Psoas muscle (tissue), 8 donors: Measurements from ENCODE around the gene MPRIP. TPM values are rescaled to one million over a fixed set of nuclear protein-coding genes. Genes with fewer than 3 reads are reported as not detected.

ENCODE experiments used
- ATAC-seq, 4 donors: fragments of 200-7000 bp; cut with Tn5 transposase; one replicate each; pipeline ENCODE4 v1.9.1; 2020; ENCODE audit warnings: moderate library complexity in 3 of 4, mild to moderate bottlenecking in 2 of 4
- DNase-seq, 2 donors: peaks; one replicate each; pipeline ENCODE4 v3.0.0-alpha.2; 2020
- H3K27ac ChIP-seq: fragments of 200-600 bp; one replicate; pipeline ENCODE4 v1.8.0; 2022
- H3K27me3 ChIP-seq, 3 donors: fragments of 200-600 bp in 1 of 3; one replicate each; pipeline versions ENCODE4 v1.6.1 to v1.8.0; 2013 to 2022; ENCODE audit warnings: low read length in 2 of 3, mild to moderate bottlenecking in 2 of 3, moderate library complexity in 1 of 3; ENCODE audit not compliant: insufficient read depth in 3 of 3
- H3K36me3 ChIP-seq, 2 donors: fragments of 200-600 bp in 1 of 2; one replicate each; pipeline versions ENCODE4 v1.6.1 to v1.8.0; 2013 to 2022; ENCODE audit warnings: low read depth in 1 of 2, mild to moderate bottlenecking in 1 of 2, moderate library complexity in 1 of 2; ENCODE audit not compliant: insufficient read depth in 1 of 2
- H3K4me1 ChIP-seq: fragments of 200-600 bp; one replicate; pipeline ENCODE4 v1.8.0; 2022
- H3K4me3 ChIP-seq: fragments of 200-600 bp; one replicate; pipeline ENCODE4 v1.8.0; 2022; ENCODE audit warnings: mild to moderate bottlenecking
- H3K9me3 ChIP-seq: fragments of 200-600 bp; one replicate; pipeline ENCODE4 v1.8.0; 2022
- WGBS, 3 donors: extraction: QIAGEN DNeasy Blood & Tissue Kit; methylation state at CpG; one replicate each; pipeline versions ENCODE4 v1.1.6 to v1.1.7; 2013; 5-methylcytosine and 5-hydroxymethylcytosine counted together
- intact Hi-C, 2 donors: fragments of 100-400 bp; cut with DNase I; formaldehyde crosslinking; loops; one replicate each; pipeline versions ENCODE4 v1.11.0 to v1.14.2; 2022
- polyA plus RNA-seq, 3 donors: library from polyadenylated mRNA; stranded (reverse); fragments of 200-250 nt; gene quantifications; one replicate each; pipeline ENCODE4 v1.2.3, GENCODE V29; 2013
- total RNA-seq, 4 donors: library from RNA; stranded (reverse); fragmentation: NEBNext Ultra II Directional in 2 of 4; extraction: Animal tissue kit (Norgen Biotek cat#: 25700) in 2 of 4; gene quantifications; one replicate each; pipeline versions ENCODE4 v1.2.1 to v1.2.4, GENCODE V29; 2021 to 2023
- TF ChIP-seq, protein P1 (sequence below): fragments of 200-600 bp; IDR thresholded peaks from one replicate; pipeline ENCODE4 v1.8.0; 2022; ENCODE audit warnings: antibody characterized with exemption
- donor health status: healthy with polysubstance abuse.
- donor health status: DM: no; HTN: no; CAD: no; lungs with moderate emphysema.
- donor health status: Bipolar disorder and iron deficiency.
- donor health status: healthy.
- donor health status: DM: yes; HTN: yes; CAD: no.
- donor health status: DM: no; HTN: no; CAD: no.
- donor health status: DM: no; HTN: no; CAD: no.
- donor health status: DM: yes; HTN: yes; CAD: no.

The MPRIP gene
- total and polyA plus RNA-seq, 7 donors: 142 to 322 (median 244) TPM

DNA sequence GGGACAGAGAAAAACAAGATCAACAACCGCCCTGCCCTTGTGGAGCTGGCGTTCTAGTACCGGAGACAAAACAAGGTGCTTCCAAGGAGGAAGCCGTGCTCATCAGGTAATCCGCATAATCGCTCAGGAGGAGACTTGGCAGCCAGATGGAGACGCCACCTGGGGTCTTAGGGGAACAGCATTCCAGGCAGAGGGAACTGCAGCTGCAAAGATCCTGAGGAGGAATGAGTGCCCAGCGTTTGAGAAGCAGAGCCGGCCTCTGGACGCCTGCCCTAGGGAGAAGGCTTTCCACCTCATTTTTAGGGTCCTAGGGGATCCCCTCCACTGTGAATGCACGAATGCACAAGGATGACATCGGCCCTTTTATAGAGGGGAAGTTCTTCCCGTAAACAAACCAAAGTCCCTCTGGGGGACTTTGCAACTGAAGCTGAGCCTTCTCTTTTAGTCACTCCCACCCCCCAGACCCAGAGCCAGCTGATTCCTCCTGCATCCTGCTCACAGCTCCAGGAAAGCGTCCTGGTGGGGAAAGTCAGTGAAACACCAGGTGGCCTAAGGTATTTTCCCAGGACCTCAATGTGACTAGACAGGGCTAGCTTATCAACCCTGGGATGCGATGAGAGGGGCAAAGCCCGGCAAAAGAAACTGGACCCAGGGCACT lies 13.2 kb upstream of the MPRIP start:
- Histone ChIP-seq H3K4me3 (no peak overlapping the region), H3K36me3 (no peaks in the 10 kb centered on the region), H3K9me3 (no peaks in the 10 kb centered on the region), H3K4me1 (peaks cover 18% of the 10 kb centered on the region), H3K27me3 (no peaks in the 10 kb centered on the region), H3K27ac (no peak overlapping the region)
- WGBS, 3 donors: 68 to 78% (median 73%) methylated on average over 16 of the region's 16 CpGs
- ATAC-seq (no peak), DNase-seq (peak in 1 of 2 donors; percentile 38)
- TF ChIP-seq, protein P1, sequence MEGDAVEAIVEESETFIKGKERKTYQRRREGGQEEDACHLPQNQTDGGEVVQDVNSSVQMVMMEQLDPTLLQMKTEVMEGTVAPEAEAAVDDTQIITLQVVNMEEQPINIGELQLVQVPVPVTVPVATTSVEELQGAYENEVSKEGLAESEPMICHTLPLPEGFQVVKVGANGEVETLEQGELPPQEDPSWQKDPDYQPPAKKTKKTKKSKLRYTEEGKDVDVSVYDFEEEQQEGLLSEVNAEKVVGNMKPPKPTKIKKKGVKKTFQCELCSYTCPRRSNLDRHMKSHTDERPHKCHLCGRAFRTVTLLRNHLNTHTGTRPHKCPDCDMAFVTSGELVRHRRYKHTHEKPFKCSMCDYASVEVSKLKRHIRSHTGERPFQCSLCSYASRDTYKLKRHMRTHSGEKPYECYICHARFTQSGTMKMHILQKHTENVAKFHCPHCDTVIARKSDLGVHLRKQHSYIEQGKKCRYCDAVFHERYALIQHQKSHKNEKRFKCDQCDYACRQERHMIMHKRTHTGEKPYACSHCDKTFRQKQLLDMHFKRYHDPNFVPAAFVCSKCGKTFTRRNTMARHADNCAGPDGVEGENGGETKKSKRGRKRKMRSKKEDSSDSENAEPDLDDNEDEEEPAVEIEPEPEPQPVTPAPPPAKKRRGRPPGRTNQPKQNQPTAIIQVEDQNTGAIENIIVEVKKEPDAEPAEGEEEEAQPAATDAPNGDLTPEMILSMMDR: no peak
- intact Hi-C loops: no loop called here

DNA sequence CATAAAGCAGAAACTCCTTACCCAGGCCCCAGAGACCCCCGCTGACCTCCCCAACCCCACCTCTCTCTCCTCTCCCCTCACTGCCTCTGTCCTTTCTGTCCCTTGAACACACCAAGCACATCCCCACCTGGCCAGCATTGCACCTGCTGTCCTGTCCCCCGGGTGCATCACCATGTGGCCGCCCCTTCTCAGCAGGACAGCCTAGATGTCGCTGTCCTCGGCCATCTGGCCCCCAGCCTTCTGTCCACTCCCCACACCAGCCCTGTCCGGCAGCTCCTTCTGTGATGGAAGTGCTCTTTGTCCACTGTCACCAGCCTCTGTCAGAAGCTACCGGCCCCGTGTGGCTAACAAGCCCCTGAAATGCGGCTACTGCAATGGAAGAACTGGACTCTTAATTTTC lies 12.3 kb upstream of the MPRIP start:
- intact Hi-C loops: loop anchor here in 1 of 2 donors (10.0 kb wide), 1 partner anchor 185 kb away; no protein-coding TSS in a partner anchor
- Histone ChIP-seq H3K4me1 (peaks cover 18% of the 10 kb centered on the region), H3K36me3 (no peaks in the 10 kb centered on the region), H3K9me3 (no peaks in the 10 kb centered on the region), H3K4me3 (no peak overlapping the region), H3K27ac (no peak overlapping the region), H3K27me3 (no peaks in the 10 kb centered on the region)
- TF ChIP-seq, protein P1: no peak
- peak in 1 of 2 donors; percentile 45 for DNase-seq
- WGBS, 3 donors: 63 to 73% (median 69%) methylated on average over 9 of the region's 9 CpGs
- no peak for ATAC-seq

DNA sequence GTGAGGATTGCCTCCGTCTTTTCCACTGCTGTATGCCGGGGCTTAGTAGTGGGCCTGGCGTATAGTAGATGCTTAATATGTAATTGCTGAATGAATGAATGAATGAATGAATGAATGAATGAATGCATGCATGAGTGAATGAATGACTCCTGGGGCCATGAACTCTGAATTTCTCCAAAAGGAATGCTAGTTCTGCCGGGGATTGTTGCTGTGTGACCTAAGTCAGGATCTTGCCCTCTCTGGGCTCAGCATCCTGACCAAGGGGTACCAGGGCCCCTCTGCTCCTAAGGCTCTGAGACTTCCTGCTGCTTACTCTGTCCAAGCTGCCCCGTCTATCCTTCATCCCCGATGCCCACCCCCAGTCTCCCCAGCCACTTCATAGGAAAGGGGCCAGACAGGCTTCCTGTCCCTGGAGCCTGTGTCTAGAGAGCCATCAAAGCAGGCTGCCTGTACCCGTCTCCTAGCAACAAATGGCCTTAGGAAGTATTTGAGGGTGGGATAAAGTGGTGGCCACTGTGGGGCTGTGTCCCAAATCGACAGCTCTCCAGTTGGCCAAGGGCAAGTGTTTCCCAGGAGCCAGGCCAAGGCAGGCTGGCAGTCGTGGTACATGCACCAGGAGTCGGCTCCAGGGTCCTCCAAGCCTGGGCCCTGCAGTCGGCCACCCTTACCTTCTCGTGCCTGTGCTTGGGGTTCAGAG lies 11.6 kb upstream of the MPRIP start:
- WGBS, 3 donors: 43 to 53% (median 46%) methylated on average over 12 of the region's 12 CpGs
- H3K4me3 ChIP-seq: no peak overlapping the region
- no peak overlapping the region for H3K27ac ChIP-seq
- TF ChIP-seq, protein P1: no peak
- H3K4me1 ChIP-seq: peaks cover 24% of the 10 kb centered on the region
- DNase-seq: no peak
- intact Hi-C loops: loop anchor here in 1 of 2 donors (10.0 kb wide), 1 partner anchor 184 kb away; no protein-coding TSS in a partner anchor
- no peak for ATAC-seq
- H3K36me3 ChIP-seq: no peaks in the 10 kb centered on the region
- no peaks in the 10 kb centered on the region for H3K27me3 ChIP-seq
- no peaks in the 10 kb centered on the region for H3K9me3 ChIP-seq

DNA sequence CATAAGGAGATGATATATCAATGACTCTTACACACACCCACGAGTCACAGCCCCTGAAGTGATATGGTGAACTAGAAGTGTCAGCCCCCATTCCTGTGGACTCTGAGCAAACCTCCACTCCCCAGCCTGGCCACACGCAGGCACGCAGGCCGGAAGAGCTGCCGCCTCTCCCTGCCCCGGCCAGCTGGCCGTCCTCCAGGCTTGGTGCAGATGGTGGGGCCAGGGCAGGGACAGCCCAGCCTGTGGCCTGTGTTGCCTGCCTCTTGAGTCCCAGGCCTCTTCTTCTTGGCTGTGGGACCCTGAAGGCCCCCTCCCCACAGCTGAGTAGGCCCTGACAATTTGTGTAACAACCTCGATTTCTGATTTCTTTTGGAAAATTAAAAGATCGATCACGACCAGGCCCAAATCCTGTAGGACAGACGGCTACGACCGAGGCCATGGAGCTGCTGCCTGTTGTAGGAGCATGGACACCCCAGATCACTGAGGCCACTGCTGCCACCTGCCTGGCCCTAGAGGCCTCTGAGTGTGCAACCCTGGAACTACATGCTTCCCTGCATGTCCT lies 10.0 kb upstream of the MPRIP start:
- ATAC-seq (peak; percentile 52 to 76 (median 59)), DNase-seq (peak; percentile 73 to 86)
- H3K27ac ChIP-seq: peak overlapping the region; percentile 73
- WGBS, 3 donors: 18 to 27% (median 26%) methylated on average over 13 of the region's 13 CpGs
- H3K4me3 ChIP-seq: no peak overlapping the region
- intact Hi-C loops: loop anchor here in 1 of 2 donors (10.0 kb wide), 1 partner anchor 183 kb away; no protein-coding TSS in a partner anchor
- H3K9me3 ChIP-seq: no peaks in the 10 kb centered on the region
- no peaks in the 10 kb centered on the region for H3K27me3 ChIP-seq
- H3K4me1 ChIP-seq: peaks cover 36% of the 10 kb centered on the region
- TF ChIP-seq, protein P1: no peak
- no peaks in the 10 kb centered on the region for H3K36me3 ChIP-seq
